B cell (primary cell): Measurements from ENCODE around the gene ZNF579.
"Not testable (repeated sequence)": the region's sequence is repeated elsewhere in the genome, so short reads cannot be mapped to it uniquely, and the experiment has no call there.

Source experiments
- CTCF ChIP-seq: fragments of 200-600 bp; IDR thresholded peaks from one replicate; pipeline ENCODE4 v1.8.0; 2022; ENCODE audit warnings: antibody characterized with exemption, mild to moderate bottlenecking
- EZH2 ChIP-seq: IDR thresholded peaks from 2 replicates; pipeline ENCODE4 v1.6.1; 2012; ENCODE audit warnings: borderline replicate concordance, low read depth, mild to moderate bottlenecking, moderate library complexity, low read length; ENCODE audit not compliant: insufficient read depth, poor library complexity, severe bottlenecking

GRCh38 chr19:55569477-55569876 lies 11.2 kb downstream of the ZNF579 start:
- TF ChIP-seq CTCF, EZH2: not testable (repeated sequence)
